PC-3 (cell line): ENCODE results near the gene RAF1. TPM values are rescaled to one million over a fixed set of nuclear protein-coding genes. Genes with fewer than 3 reads are reported as not detected.

Experiments used
- ATAC-seq: fragments of 200-7000 bp; cut with Tn5 transposase; 2 replicates; pipeline ENCODE4 v1.9.1; 2020; ENCODE audit warnings: mild to moderate bottlenecking, moderate library complexity
- BruUV-seq: library from RNA; stranded (reverse); fragments of 400-500 nt; replicated peaks from 2 replicates; lab custom pipeline; 2021; lab: Mats Ljungman, UMichigan
- CTCF ChIA-PET: fragments of 300-600 bp; sonication (Branson Sonifier 250); formaldehyde crosslinking; loops from one replicate; lab custom pipeline; 2022; ENCODE audit warnings: antibody characterized with exemption; lab: Charles Lee
- POLR2A ChIA-PET: fragments of 300-600 bp; sonication (Branson Sonifier 250); formaldehyde crosslinking; loops from one replicate; lab custom pipeline; 2022; ENCODE audit warnings: antibody characterized with exemption; ENCODE audit not compliant: unreplicated experiment; lab: Charles Lee
- DNase-seq: peaks from one replicate; pipeline ENCODE4 v3.0.0-alpha.2; 2015
- H2AFZ ChIP-seq: fragments of 300-600 bp; sonication (generic); 2 replicates; pipeline ENCODE4 v1.6.0; 2016; ENCODE audit warnings: antibody characterized with exemption, low read length
- H3F3A ChIP-seq: fragments of 300-600 bp; sonication (generic); one replicate; pipeline ENCODE4 v1.6.0; 2017; ENCODE audit warnings: antibody characterized with exemption, low read length, control low read depth, mild to moderate bottlenecking; ENCODE audit not compliant: unreplicated experiment
- H3K27ac ChIP-seq: fragments of 300-600 bp; sonication (generic); 2 replicates; pipeline ENCODE4 v1.5.1; 2016; ENCODE audit warnings: mild to moderate bottlenecking, low read length
- H3K27me3 ChIP-seq: fragments of 300-600 bp; sonication (generic); 2 replicates; pipeline ENCODE4 v1.6.1; 2016; ENCODE audit warnings: low read length, mixed read lengths
- H3K36me3 ChIP-seq: fragments of 300-600 bp; sonication (generic); 2 replicates; pipeline ENCODE4 v1.6.1; 2016; ENCODE audit warnings: low read depth, mixed run types, low read length, mixed read lengths
- H3K4me1 ChIP-seq: fragments of 300-600 bp; sonication (generic); 2 replicates; pipeline ENCODE4 v1.5.1; 2016; ENCODE audit warnings: low read length; ENCODE audit not compliant: insufficient read depth
- H3K4me2 ChIP-seq: fragments of 300-600 bp; sonication (generic); 2 replicates; pipeline ENCODE4 v1.6.0; 2016; ENCODE audit warnings: low read length
- H3K4me3 ChIP-seq: fragments of 300-600 bp; sonication (generic); 2 replicates; pipeline ENCODE4 v1.5.1; 2016; ENCODE audit warnings: mild to moderate bottlenecking, low read length, mixed read lengths
- H3K79me2 ChIP-seq: fragments of 300-600 bp; sonication (generic); 2 replicates; pipeline ENCODE4 v1.6.1; 2017; ENCODE audit warnings: low read length, mixed read lengths
- H3K9ac ChIP-seq: fragments of 300-600 bp; sonication (generic); 2 replicates; pipeline ENCODE4 v1.6.0; 2016; ENCODE audit warnings: mild to moderate bottlenecking, low read length
- H3K9me2 ChIP-seq: fragments of 300-600 bp; sonication (generic); replicated peaks from 2 replicates; pipeline ENCODE4 v1.6.1; 2016; ENCODE audit warnings: mixed run types, low read length, mixed read lengths
- H3K9me3 ChIP-seq: fragments of 300-600 bp; sonication (generic); 2 replicates; pipeline ENCODE4 v1.6.1; 2016; ENCODE audit warnings: low read length, mixed read lengths
- H4K20me1 ChIP-seq: fragments of 300-600 bp; sonication (generic); 2 replicates; pipeline ENCODE4 v1.6.1; 2016; ENCODE audit warnings: low read length, mixed read lengths
- CTCF ChIP-seq: fragments of 300-600 bp; sonication (generic); conservative IDR thresholded peaks from 2 replicates; pipeline ENCODE4 v1.5.1; 2017; ENCODE audit warnings: antibody characterized with exemption, low read depth, mild to moderate bottlenecking, low read length
- EZH2 ChIP-seq: fragments of 300-600 bp; sonication (generic); IDR thresholded peaks from one replicate; pipeline ENCODE4 v1.6.1; 2017; ENCODE audit warnings: antibody characterized with exemption, mild to moderate bottlenecking, low read length; ENCODE audit not compliant: unreplicated experiment
- EZH2phosphoT487 ChIP-seq: fragments of 300-600 bp; sonication (generic); IDR thresholded peaks from 2 replicates; pipeline ENCODE4 v1.6.1; 2018; ENCODE audit warnings: mild to moderate bottlenecking, antibody characterized with exemption, low read length, borderline replicate concordance
- intact Hi-C: fragments of 100-400 bp; cut with micrococcal nuclease; formaldehyde crosslinking; loops from 2 replicates; pipeline ENCODE4 v1.9.0; 2023
- total RNA-seq: library from RNA; depleted of rRNA; stranded (reverse); fragments of >200 nt; gene quantifications from 2 replicates; pipeline ENCODE4 v1.2.3, GENCODE V29; 2014

RAF1 gene
- total RNA-seq, 1 experiment from 2014 or later, result 130 TPM

- H3K36me3 ChIP-seq, result peaks cover 45% of the 10 kb centered on the region
- ATAC-seq, result no peak
- CTCF ChIA-PET, result no interaction called here
- H3K4me3 ChIP-seq, result no peak overlapping the region
- DNase-seq, result no peak
- no peak overlapping the region for H2AFZ ChIP-seq
- no peak overlapping the region for H3K27ac ChIP-seq
- H3K9ac ChIP-seq, result no peak overlapping the region
- peaks cover 4% of the 10 kb centered on the region; the same call in 1 of the 2 replicates for H3K9me3 ChIP-seq
- no peaks in the 10 kb centered on the region for H3K9me2 ChIP-seq
- H3K4me2 ChIP-seq, result no peak overlapping the region
- no peaks in the 10 kb centered on the region for H3K27me3 ChIP-seq
- POLR2A ChIA-PET, result no interaction called here
- no peaks in the 10 kb centered on the region for H3K4me1 ChIP-seq
- no peak for TF ChIP-seq EZH2
- TF ChIP-seq CTCF, result no peak
- no peak for TF ChIP-seq EZH2phosphoT487
- intact Hi-C loops, result no loop called here
- no TSS peak for BruUV-seq
- peaks cover 54% of the 10 kb centered on the region for H3K79me2 ChIP-seq
- H3F3A ChIP-seq, result no peaks in the 10 kb centered on the region
- peaks cover 13% of the 10 kb centered on the region; the same call in 1 of the 2 replicates for H4K20me1 ChIP-seq
Observed at GRCh38 chr3:12568747-12569146, 95.2 kb downstream of the RAF1 start.

GRCh38 chr3:12566976-12567375 is 96.9 kb downstream of the RAF1 start:
- H3K27me3 ChIP-seq, result no peaks in the 10 kb centered on the region
- no peaks in the 10 kb centered on the region for H3F3A ChIP-seq
- no TSS peak for BruUV-seq
- CTCF ChIA-PET, result no interaction called here
- H3K79me2 ChIP-seq, result peaks cover 70% of the 10 kb centered on the region
- peaks cover 34% of the 10 kb centered on the region for H3K36me3 ChIP-seq
- no peak overlapping the region for H2AFZ ChIP-seq
- no peaks in the 10 kb centered on the region for H3K4me1 ChIP-seq
- H4K20me1 ChIP-seq, result peaks cover 16% of the 10 kb centered on the region; the same call in 1 of the 2 replicates
- intact Hi-C loops, result no loop called here
- POLR2A ChIA-PET, result no interaction called here
- H3K9me2 ChIP-seq, result no peaks in the 10 kb centered on the region
- no peak overlapping the region for H3K4me2 ChIP-seq
- ATAC-seq (no peak), DNase-seq (no peak)
- H3K9me3 ChIP-seq, result peaks cover 4% of the 10 kb centered on the region; the same call in 1 of the 2 replicates
- no peak for TF ChIP-seq EZH2
- no peak for TF ChIP-seq EZH2phosphoT487
- TF ChIP-seq CTCF, result no peak
- no peak overlapping the region for H3K4me3 ChIP-seq
- H3K9ac ChIP-seq, result no peak overlapping the region
- H3K27ac ChIP-seq, result no peak overlapping the region

GRCh38 chr3:12562451-12562850 is 101.5 kb downstream of the RAF1 start:
- Histone ChIP-seq H3K4me2 (no peak overlapping the region), H3K27ac (no peak overlapping the region), H3K9me2 (no peaks in the 10 kb centered on the region), H3K9me3 (peaks cover 4% of the 10 kb centered on the region; the same call in 1 of the 2 replicates), H2AFZ (no peak overlapping the region), H3K4me1 (peaks cover 16% of the 10 kb centered on the region), H3K4me3 (no peak overlapping the region), H3K79me2 (peaks cover 99% of the 10 kb centered on the region), H3F3A (no peaks in the 10 kb centered on the region), H3K27me3 (no peaks in the 10 kb centered on the region), H3K36me3 (peaks cover 7% of the 10 kb centered on the region; the same call in 1 of the 2 replicates), H4K20me1 (peaks cover 49% of the 10 kb centered on the region), H3K9ac (no peak overlapping the region)
- CTCF ChIA-PET, result interaction anchor here (0.7 to 1.5 kb wide), 2 partner anchors 16 to 17 kb away, joined by 5 to 6 read pairs; partner anchors contain the start of gene MKRN2OS
- no TSS peak for BruUV-seq
- DNase-seq (no peak), ATAC-seq (no peak)
- TF ChIP-seq EZH2phosphoT487, result no peak
- TF ChIP-seq CTCF, result no peak
- no peak for TF ChIP-seq EZH2
- POLR2A ChIA-PET, result interaction anchor here (0.7 kb wide), 1 partner anchor 10 kb away, joined by 3 read pairs; no protein-coding TSS in a partner anchor
- intact Hi-C loops, result no loop called here
